MM.1S (cell line): ENCODE data around the gene KCNK18.
"Not testable (repeated sequence)": the region's sequence is repeated elsewhere in the genome, so short reads cannot be mapped to it uniquely, and the experiment has no call there.

Experiments used
- DNase-seq: peaks from one replicate; pipeline ENCODE4 v3.0.0-alpha.2; 2015
- H2AFZ ChIP-seq: fragments of 300-600 bp; sonication (generic); 2 replicates; pipeline ENCODE4 v1.6.0; 2016; ENCODE audit warnings: antibody characterized with exemption, low read length
- H3F3A ChIP-seq: fragments of 300-600 bp; sonication (generic); 2 replicates; pipeline ENCODE4 v1.6.1; 2016; ENCODE audit warnings: mild to moderate bottlenecking, antibody characterized with exemption, low read length, moderate library complexity, mixed read lengths; ENCODE audit not compliant: insufficient read depth
- H3K27ac ChIP-seq: fragments of 300-600 bp; sonication (generic); 2 replicates; pipeline ENCODE4 v1.5.1; 2016; ENCODE audit warnings: mild to moderate bottlenecking, low read length
- H3K27me3 ChIP-seq: fragments of 300-600 bp; sonication (generic); replicated peaks from 2 replicates; pipeline ENCODE4 v1.6.0; 2016; ENCODE audit warnings: low read length; ENCODE audit not compliant: insufficient read depth
- H3K36me3 ChIP-seq: fragments of 300-600 bp; sonication (generic); replicated peaks from 2 replicates; pipeline ENCODE4 v1.6.1; 2016; ENCODE audit warnings: mild to moderate bottlenecking, low read length, mixed read lengths; ENCODE audit not compliant: insufficient read depth
- H3K4me1 ChIP-seq: fragments of 300-600 bp; sonication (generic); 2 replicates; pipeline ENCODE4 v1.6.1; 2016; ENCODE audit warnings: low read length, mixed read lengths
- H3K4me2 ChIP-seq: fragments of 300-600 bp; sonication (generic); 2 replicates; pipeline ENCODE4 v1.6.0; 2016; ENCODE audit warnings: low read depth, low read length
- H3K4me3 ChIP-seq: fragments of 300-600 bp; sonication (generic); 2 replicates; pipeline ENCODE4 v1.5.1; 2016; ENCODE audit warnings: low read length, mixed read lengths
- H3K79me2 ChIP-seq: fragments of 300-600 bp; sonication (generic); 2 replicates; pipeline ENCODE4 v1.6.1; 2016; ENCODE audit warnings: mixed run types, low read length, mixed read lengths
- H3K9ac ChIP-seq: fragments of 300-600 bp; sonication (generic); 2 replicates; pipeline ENCODE4 v1.6.1; 2016; ENCODE audit warnings: low read length, mixed read lengths
- H3K9me2 ChIP-seq: fragments of 300-600 bp; sonication (generic); replicated peaks from 2 replicates; pipeline ENCODE4 v1.6.1; 2016; ENCODE audit warnings: mild to moderate bottlenecking, low read length, mixed read lengths; ENCODE audit not compliant: insufficient read depth
- H3K9me3 ChIP-seq: fragments of 300-600 bp; sonication (generic); replicated peaks from 2 replicates; pipeline ENCODE4 v1.6.1; 2016; ENCODE audit warnings: mild to moderate bottlenecking, low read length, mixed read lengths; ENCODE audit not compliant: insufficient read depth
- H4K20me1 ChIP-seq: fragments of 300-600 bp; sonication (generic); 2 replicates; pipeline ENCODE4 v1.6.1; 2016; ENCODE audit warnings: mild to moderate bottlenecking, low read length, moderate library complexity, mixed read lengths; ENCODE audit not compliant: insufficient read depth
- CTCF ChIP-seq: fragments of 300-600 bp; sonication (generic); IDR thresholded peaks from 2 replicates; pipeline ENCODE4 v1.5.1; 2016; ENCODE audit warnings: antibody characterized with exemption, low read length, mixed read lengths
- EZH2 ChIP-seq: fragments of 300-600 bp; sonication (generic); optimal IDR thresholded peaks from 2 replicates; pipeline ENCODE3; 2017; ENCODE audit warnings: low read depth, mild to moderate bottlenecking, antibody characterized with exemption, low read length, mixed read lengths
- EZH2phosphoT487 ChIP-seq: fragments of 300-600 bp; sonication (generic); IDR thresholded peaks from 2 replicates; pipeline ENCODE4 v1.6.1; 2018; ENCODE audit warnings: antibody characterized with exemption, low read length

KCNK18 gene

GRCh38 chr10:117228210-117228609, 30.9 kb downstream of the KCNK18 start:
- Histone ChIP-seq H3K4me1 (no peaks in the 10 kb centered on the region), H3K36me3 (no peaks in the 10 kb centered on the region), H3K27ac (no peak overlapping the region), H2AFZ (no peak overlapping the region), H3K9me2 (no peaks in the 10 kb centered on the region), H3F3A (no peaks in the 10 kb centered on the region), H3K27me3 (no peaks in the 10 kb centered on the region), H3K4me3 (no peak overlapping the region), H3K9me3 (no peaks in the 10 kb centered on the region), H4K20me1 (no peaks in the 10 kb centered on the region), H3K79me2 (no peaks in the 10 kb centered on the region), H3K4me2 (no peak overlapping the region), H3K9ac (no peak overlapping the region)
- TF ChIP-seq EZH2 (no peak), CTCF (no peak), EZH2phosphoT487 (no peak)
- no peak for DNase-seq

GRCh38 chr10:117230107-117230506, 32.8 kb downstream of the KCNK18 start:
- H3K27me3 ChIP-seq, result not testable (repeated sequence)

GRCh38 chr10:117237401-117237991, 40.2 kb downstream of the KCNK18 start:
- Histone ChIP-seq H3K9ac (no peak overlapping the region), H3K4me1 (no peaks in the 10 kb centered on the region), H3K27ac (no peak overlapping the region), H2AFZ (no peak overlapping the region), H3K79me2 (no peaks in the 10 kb centered on the region), H3K4me2 (no peak overlapping the region), H3K27me3 (no peaks in the 10 kb centered on the region), H3K9me3 (no peaks in the 10 kb centered on the region), H3F3A (no peaks in the 10 kb centered on the region), H3K36me3 (no peaks in the 10 kb centered on the region), H3K4me3 (no peak overlapping the region), H3K9me2 (no peaks in the 10 kb centered on the region), H4K20me1 (no peaks in the 10 kb centered on the region)
- DNase-seq, result no peak
- no peak for TF ChIP-seq EZH2phosphoT487
- no peak for TF ChIP-seq EZH2
- TF ChIP-seq CTCF, result no peak

More at GRCh38 chr10:117230107-117230506, 32.8 kb downstream of the KCNK18 start:
- H3K4me3 ChIP-seq, DNase-seq, H3K4me1 ChIP-seq, H3K9me3 ChIP-seq, H3K9ac ChIP-seq, H3K36me3 ChIP-seq, H3K9me2 ChIP-seq, H3K27ac ChIP-seq, H4K20me1 ChIP-seq, H3K4me2 ChIP-seq, H3K79me2 ChIP-seq, H3F3A ChIP-seq, H2AFZ ChIP-seq: not testable (repeated sequence)

- H3K36me3 ChIP-seq, result no peaks in the 10 kb centered on the region
- H3K4me3 ChIP-seq, result no peak overlapping the region
- DNase-seq, result no peak
- no peaks in the 10 kb centered on the region for H3K4me1 ChIP-seq
- H3K9ac ChIP-seq, result no peak overlapping the region
- H3K79me2 ChIP-seq, result no peaks in the 10 kb centered on the region
- H4K20me1 ChIP-seq, result no peaks in the 10 kb centered on the region
- no peaks in the 10 kb centered on the region for H3K9me3 ChIP-seq
- H3K4me2 ChIP-seq, result no peak overlapping the region
- TF ChIP-seq EZH2phosphoT487, result no peak
- no peak for TF ChIP-seq CTCF
- TF ChIP-seq EZH2, result no peak
- no peaks in the 10 kb centered on the region for H3K9me2 ChIP-seq
- H2AFZ ChIP-seq, result no peak overlapping the region
- H3K27me3 ChIP-seq, result no peaks in the 10 kb centered on the region
- no peaks in the 10 kb centered on the region for H3F3A ChIP-seq
- no peak overlapping the region for H3K27ac ChIP-seq
These were observed 41.8 kb downstream of the KCNK18 start for GRCh38 chr10:117239051-117239450.
